ENCODE measurements around the gene USP54. TPM values are rescaled to one million over a fixed set of nuclear protein-coding genes. Genes with fewer than 3 reads are reported as not detected.

The USP54 gene
- polyA plus RNA-seq, 1 donor from 2014 or later: 12.7 TPM

DNA sequence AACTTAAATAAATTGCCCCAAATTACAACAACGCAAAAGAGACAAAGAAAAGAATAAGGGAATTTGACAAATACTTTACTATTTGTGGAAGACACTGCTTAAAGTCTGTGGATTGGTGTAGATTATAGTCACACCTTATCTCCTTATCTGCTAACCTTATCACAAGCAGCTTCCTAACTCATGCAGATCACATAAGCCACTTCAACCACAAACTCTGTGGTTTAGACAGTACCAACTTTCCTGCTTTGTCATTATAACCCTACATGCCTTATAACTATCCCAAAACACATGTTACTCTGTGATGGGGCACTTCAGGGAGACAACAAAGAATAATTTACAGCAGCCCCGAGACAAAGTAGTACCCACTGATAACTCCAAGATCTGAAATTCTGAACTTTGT, 53.9 kb downstream of the USP54 start:
- no peak overlapping the region for H3K9ac ChIP-seq (ENCODE audit: low read length)
- H3K9me3 ChIP-seq (ENCODE audit: low read length): no peaks in the 10 kb centered on the region
- H3K9me2 ChIP-seq (ENCODE audit: insufficient read depth, low read length): no peaks in the 10 kb centered on the region
- no peak overlapping the region for H3K4me2 ChIP-seq (ENCODE audit: low read length)
- H3K4me3 ChIP-seq (ENCODE audit: low read length): no peak overlapping the region
- no peak overlapping the region for H2AFZ ChIP-seq (ENCODE audit: low read depth, low read length)
- H4K20me1 ChIP-seq (ENCODE audit: insufficient read depth): no peaks in the 10 kb centered on the region
- H3F3A ChIP-seq (ENCODE audit: insufficient read depth, low read length, poor library complexity, severe bottlenecking): no peaks in the 10 kb centered on the region
- H3K27me3 ChIP-seq (ENCODE audit: insufficient read depth, low read depth, low read length): no peaks in the 10 kb centered on the region
- no peak for TF ChIP-seq SMC3 (conservative IDR thresholded peaks at IDR 0.05; ENCODE audit: poor library complexity)
- no peak for TF ChIP-seq MXI1 (conservative IDR thresholded peaks at IDR 0.05; ENCODE audit: poor library complexity, severe bottlenecking)
- no peak for TF ChIP-seq CTCF (IDR thresholded peaks at IDR 0.05; ENCODE audit: poor library complexity, severe bottlenecking)
- no peak for TF ChIP-seq EP300 (conservative IDR thresholded peaks at IDR 0.05; ENCODE audit: poor library complexity, severe bottlenecking)
- TF ChIP-seq RAD21 (conservative IDR thresholded peaks at IDR 0.05): no peak
- no peak for TF ChIP-seq REST (IDR thresholded peaks at IDR 0.05; ENCODE audit: borderline replicate concordance)
- no peak for TF ChIP-seq POLR2AphosphoS5 (IDR thresholded peaks at IDR 0.05)
- no peak for TF ChIP-seq TAF1 (IDR thresholded peaks at IDR 0.05; ENCODE audit: low read depth)
- no peak for TF ChIP-seq EZH2 (IDR thresholded peaks at IDR 0.05; ENCODE audit: borderline replicate concordance, insufficient read depth, low read length, poor library complexity, severe bottlenecking)
- H3K79me2 ChIP-seq (replicated peaks; ENCODE audit: insufficient read depth, low read length): no peaks in the 10 kb centered on the region
- no peaks in the 10 kb centered on the region for H3K36me3 ChIP-seq (ENCODE audit: insufficient read depth, low read length)
- H3K27ac ChIP-seq (ENCODE audit: low read length): no peak overlapping the region

- H3F3A ChIP-seq (ENCODE audit: insufficient read depth, low read length, poor library complexity, severe bottlenecking): no peaks in the 10 kb centered on the region
- no peaks in the 10 kb centered on the region for H3K36me3 ChIP-seq (ENCODE audit: insufficient read depth, low read length)
- no peak overlapping the region for H3K4me3 ChIP-seq (ENCODE audit: low read length)
- no peaks in the 10 kb centered on the region for H4K20me1 ChIP-seq (ENCODE audit: insufficient read depth)
- no peak for TF ChIP-seq SMC3 (conservative IDR thresholded peaks at IDR 0.05; ENCODE audit: poor library complexity)
- no peak for TF ChIP-seq REST (IDR thresholded peaks at IDR 0.05; ENCODE audit: borderline replicate concordance)
- no peak for TF ChIP-seq POLR2AphosphoS5 (IDR thresholded peaks at IDR 0.05)
- TF ChIP-seq TAF1 (IDR thresholded peaks at IDR 0.05; ENCODE audit: low read depth): no peak
- no peak for TF ChIP-seq EP300 (conservative IDR thresholded peaks at IDR 0.05; ENCODE audit: poor library complexity, severe bottlenecking)
- no peak for TF ChIP-seq MXI1 (conservative IDR thresholded peaks at IDR 0.05; ENCODE audit: poor library complexity, severe bottlenecking)
- no peak for TF ChIP-seq EZH2 (IDR thresholded peaks at IDR 0.05; ENCODE audit: borderline replicate concordance, insufficient read depth, low read length, poor library complexity, severe bottlenecking)
- no peak for TF ChIP-seq RAD21 (conservative IDR thresholded peaks at IDR 0.05)
- TF ChIP-seq CTCF (IDR thresholded peaks at IDR 0.05; ENCODE audit: poor library complexity, severe bottlenecking): no peak
- H3K9ac ChIP-seq (ENCODE audit: low read length): no peak overlapping the region
- no peaks in the 10 kb centered on the region for H3K9me2 ChIP-seq (ENCODE audit: insufficient read depth, low read length)
- H3K4me2 ChIP-seq (ENCODE audit: low read length): no peak overlapping the region
- no peaks in the 10 kb centered on the region for H3K27me3 ChIP-seq (ENCODE audit: insufficient read depth, low read depth, low read length)
- no peak overlapping the region for H2AFZ ChIP-seq (ENCODE audit: low read depth, low read length)
- no peaks in the 10 kb centered on the region for H3K9me3 ChIP-seq (ENCODE audit: low read length)
- H3K27ac ChIP-seq (ENCODE audit: low read length): no peak overlapping the region
- no peaks in the 10 kb centered on the region for H3K79me2 ChIP-seq (replicated peaks; ENCODE audit: insufficient read depth, low read length)
These were observed 56.3 kb downstream of the USP54 start for GRCh38 chr10:73534857-73535256.

Data from neural cell (in vitro differentiated cells).